Endodermal cell (in vitro differentiated cells): ENCODE data around the gene FAM98B. TPM values are rescaled to one million over a fixed set of nuclear protein-coding genes. Genes with fewer than 3 reads are reported as not detected.

ENCODE experiments used
- DNase-seq: peaks from one replicate; pipeline ENCODE4 v3.0.0-alpha.2; 2017
- H3K27ac ChIP-seq: 2 replicates; pipeline ENCODE4 v1.5.1; 2013; ENCODE audit warnings: mild to moderate bottlenecking, low read depth, low read length, moderate library complexity
- H3K27me3 ChIP-seq: 2 replicates; pipeline ENCODE4 v1.6.1; 2013; ENCODE audit warnings: mild to moderate bottlenecking, low read length, moderate library complexity; ENCODE audit not compliant: insufficient read depth, control insufficient read depth, poor library complexity, severe bottlenecking
- H3K36me3 ChIP-seq: 2 replicates; pipeline ENCODE4 v1.7.0; 2013; ENCODE audit warnings: mild to moderate bottlenecking, low read length, moderate library complexity; ENCODE audit not compliant: control insufficient read depth, insufficient read depth
- H3K4me1 ChIP-seq: one replicate; pipeline ENCODE4 v1.7.0; 2013; ENCODE audit warnings: low read length; ENCODE audit not compliant: control insufficient read depth, insufficient read depth
- H3K4me3 ChIP-seq: 2 replicates; pipeline ENCODE4 v1.5.1; 2013; ENCODE audit warnings: mild to moderate bottlenecking, low read length, moderate library complexity
- H3K9ac ChIP-seq: 2 replicates; pipeline ENCODE4 v1.6.1; 2013; ENCODE audit warnings: mild to moderate bottlenecking, low read length, moderate library complexity; ENCODE audit not compliant: poor library complexity, severe bottlenecking; ENCODE audit errors: extremely low read depth
- H3K9me3 ChIP-seq: 2 replicates; pipeline ENCODE4 v1.6.1; 2013; ENCODE audit warnings: mild to moderate bottlenecking, low read length, moderate library complexity; ENCODE audit not compliant: control insufficient read depth
- H3K27ac Mint-ChIP-seq: 2 replicates; pipeline ENCODE4 v1.8.0; 2020; ENCODE audit warnings: mixed read lengths
- H3K27me3 Mint-ChIP-seq: 2 replicates; pipeline ENCODE4 v1.8.0; 2021; ENCODE audit warnings: mild to moderate bottlenecking, mixed read lengths; ENCODE audit not compliant: insufficient read depth
- H3K36me3 Mint-ChIP-seq: 2 replicates; pipeline ENCODE4 v1.8.0; 2020; ENCODE audit warnings: low read depth, mixed read lengths
- H3K4me1 Mint-ChIP-seq: 2 replicates; pipeline ENCODE4 v1.8.0; 2020; ENCODE audit warnings: mixed read lengths
- H3K4me3 Mint-ChIP-seq: 2 replicates; pipeline ENCODE4 v1.8.0; 2020; ENCODE audit warnings: mild to moderate bottlenecking, moderate library complexity, mixed read lengths
- H3K9me3 Mint-ChIP-seq: 2 replicates; pipeline ENCODE4 v1.8.0; 2020; ENCODE audit warnings: mild to moderate bottlenecking, mixed read lengths
- WGBS, 2 experiments: methylation state at CpG; one replicate each; pipeline versions ENCODE4 v1.1.5 to v1.1.7; 2013; ENCODE audit warnings: missing lambda C conversion rate in 2 of 2, mixed read lengths in 1 of 2; ENCODE audit not compliant: insufficient coverage in 1 of 2, insufficient read length in 1 of 2; 5-methylcytosine and 5-hydroxymethylcytosine counted together
- total RNA-seq, 2 donors: library from RNA; stranded (reverse); fragmentation: NEBNext Ultra II Directional in 1 of 2; extraction: Animal tissue kit (Norgen Biotek cat#: 25700) in 1 of 2; gene quantifications; 2 replicates in 1 of 2; 3 replicates in 1 of 2; pipeline ENCODE4 v1.2.1, GENCODE V29; 2021
- TF ChIP-seq, protein P1 (sequence below): fragments of 200-600 bp; sonication (generic); conservative IDR thresholded peaks from 2 replicates; pipeline ENCODE4 v1.5.0; 2021; ENCODE audit warnings: antibody characterized with exemption, mild to moderate bottlenecking

FAM98B gene
- total RNA-seq, 2 donors from 2014 or later, result 54.3 to 55.9 TPM

DNA sequence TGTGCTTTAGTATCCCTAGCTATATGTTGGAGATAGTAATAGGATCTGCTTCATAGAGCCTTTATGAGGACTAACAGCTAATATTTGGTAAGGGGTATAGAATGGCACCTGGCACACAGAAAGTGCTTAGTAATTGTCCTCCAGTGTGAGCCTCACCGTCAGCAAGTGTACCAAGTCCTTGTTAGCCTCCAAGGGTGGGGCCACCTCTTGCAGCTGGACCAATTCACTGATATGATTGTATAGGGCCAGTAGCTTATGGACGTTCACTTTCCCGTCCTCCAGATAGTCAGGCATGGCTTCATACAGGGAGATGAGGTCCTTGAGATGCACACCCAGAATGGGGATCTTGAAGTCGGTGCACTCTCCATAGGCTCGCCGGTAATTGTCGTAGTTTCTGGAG is 53.6 kb downstream of the FAM98B start:
- peaks cover 24% of the 10 kb centered on the region for H3K36me3 ChIP-seq
- H3K27ac Mint-ChIP-seq, result no peak overlapping the region
- H3K4me1 Mint-ChIP-seq, result no peaks in the 10 kb centered on the region
- DNase-seq, result no peak
- 93 to 98% methylated on average over 7 of the region's 7 CpGs for WGBS, 2 experiments
- no peak overlapping the region for H3K9ac ChIP-seq
- H3K27me3 Mint-ChIP-seq, result no peaks in the 10 kb centered on the region
- H3K4me3 ChIP-seq, result no peak overlapping the region
- H3K36me3 Mint-ChIP-seq, result peaks cover 34% of the 10 kb centered on the region
- TF ChIP-seq, protein P1, sequence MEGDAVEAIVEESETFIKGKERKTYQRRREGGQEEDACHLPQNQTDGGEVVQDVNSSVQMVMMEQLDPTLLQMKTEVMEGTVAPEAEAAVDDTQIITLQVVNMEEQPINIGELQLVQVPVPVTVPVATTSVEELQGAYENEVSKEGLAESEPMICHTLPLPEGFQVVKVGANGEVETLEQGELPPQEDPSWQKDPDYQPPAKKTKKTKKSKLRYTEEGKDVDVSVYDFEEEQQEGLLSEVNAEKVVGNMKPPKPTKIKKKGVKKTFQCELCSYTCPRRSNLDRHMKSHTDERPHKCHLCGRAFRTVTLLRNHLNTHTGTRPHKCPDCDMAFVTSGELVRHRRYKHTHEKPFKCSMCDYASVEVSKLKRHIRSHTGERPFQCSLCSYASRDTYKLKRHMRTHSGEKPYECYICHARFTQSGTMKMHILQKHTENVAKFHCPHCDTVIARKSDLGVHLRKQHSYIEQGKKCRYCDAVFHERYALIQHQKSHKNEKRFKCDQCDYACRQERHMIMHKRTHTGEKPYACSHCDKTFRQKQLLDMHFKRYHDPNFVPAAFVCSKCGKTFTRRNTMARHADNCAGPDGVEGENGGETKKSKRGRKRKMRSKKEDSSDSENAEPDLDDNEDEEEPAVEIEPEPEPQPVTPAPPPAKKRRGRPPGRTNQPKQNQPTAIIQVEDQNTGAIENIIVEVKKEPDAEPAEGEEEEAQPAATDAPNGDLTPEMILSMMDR, result no peak
- H3K9me3 Mint-ChIP-seq, result no peaks in the 10 kb centered on the region
- H3K4me1 ChIP-seq, result no peaks in the 10 kb centered on the region
- H3K9me3 ChIP-seq, result no peaks in the 10 kb centered on the region
- H3K27me3 ChIP-seq, result no peaks in the 10 kb centered on the region
- no peak overlapping the region for H3K4me3 Mint-ChIP-seq
- no peak overlapping the region for H3K27ac ChIP-seq

DNA sequence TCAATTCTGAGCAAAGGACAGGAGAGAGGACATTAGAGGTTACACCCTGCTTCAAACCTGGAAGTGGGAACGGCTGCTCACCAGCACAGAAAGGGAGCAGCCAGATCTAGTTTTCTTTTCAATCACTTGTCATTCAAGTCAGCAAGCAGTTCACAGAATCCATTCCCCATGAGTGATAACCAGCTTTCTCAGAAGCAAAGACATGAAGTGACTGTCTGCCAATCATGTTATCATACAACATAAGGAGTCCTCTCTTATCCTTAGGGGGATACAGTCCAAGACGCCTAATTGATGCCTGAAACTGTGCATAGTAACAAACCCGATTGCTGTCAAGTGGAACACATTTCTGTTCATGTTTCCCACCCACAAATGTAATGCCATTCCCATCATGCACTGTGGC is 54.7 kb downstream of the FAM98B start:
- TF ChIP-seq, protein P1, result no peak
- no peak overlapping the region for H3K4me3 Mint-ChIP-seq
- Histone ChIP-seq H3K9me3 (no peaks in the 10 kb centered on the region), H3K36me3 (peaks cover 17% of the 10 kb centered on the region), H3K9ac (no peak overlapping the region), H3K27ac (no peak overlapping the region), H3K4me3 (no peak overlapping the region), H3K27me3 (no peaks in the 10 kb centered on the region), H3K4me1 (no peaks in the 10 kb centered on the region)
- no peaks in the 10 kb centered on the region for H3K4me1 Mint-ChIP-seq
- H3K9me3 Mint-ChIP-seq, result no peaks in the 10 kb centered on the region
- WGBS, 2 experiments, result 93 to 100% methylated on average over 2 to 3 of the region's 3 CpGs
- H3K36me3 Mint-ChIP-seq, result peaks cover 27% of the 10 kb centered on the region
- DNase-seq, result no peak
- no peak overlapping the region for H3K27ac Mint-ChIP-seq
- no peaks in the 10 kb centered on the region for H3K27me3 Mint-ChIP-seq

DNA sequence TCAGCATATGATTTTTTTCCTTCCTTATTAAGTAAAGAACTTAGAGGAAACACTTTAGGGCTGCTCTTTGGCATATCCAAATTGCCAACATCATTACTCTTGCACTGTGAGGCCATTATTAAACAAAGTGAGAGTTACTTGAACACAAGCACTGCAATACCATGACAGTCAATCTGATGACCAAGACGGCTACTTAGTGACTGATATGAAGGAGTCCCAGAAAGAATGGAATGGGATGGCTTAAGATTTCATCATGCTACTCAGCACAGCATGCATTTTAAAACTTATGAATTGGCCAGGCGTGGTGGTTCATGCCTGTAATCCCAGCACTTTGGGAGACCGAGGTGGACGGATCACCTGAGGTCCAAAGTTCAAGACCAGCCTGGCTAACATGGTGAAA is 55.2 kb downstream of the FAM98B start:
- Mint-ChIP-seq H3K9me3 (no peaks in the 10 kb centered on the region), H3K27ac (no peak overlapping the region), H3K27me3 (no peaks in the 10 kb centered on the region), H3K36me3 (peaks cover 30% of the 10 kb centered on the region), H3K4me1 (no peaks in the 10 kb centered on the region), H3K4me3 (no peak overlapping the region)
- TF ChIP-seq, protein P1, result no peak
- Histone ChIP-seq H3K27ac (no peak overlapping the region), H3K4me3 (no peak overlapping the region), H3K9ac (no peak overlapping the region), H3K9me3 (no peaks in the 10 kb centered on the region), H3K4me1 (no peaks in the 10 kb centered on the region), H3K36me3 (peaks cover 16% of the 10 kb centered on the region), H3K27me3 (no peaks in the 10 kb centered on the region)
- WGBS, 2 experiments, result 90 to 95% methylated on average over 4 of the region's 4 CpGs
- no peak for DNase-seq
